Keratinocyte (primary cell): ENCODE data around the gene SFRP4. TPM values are rescaled to one million over a fixed set of nuclear protein-coding genes. Genes with fewer than 3 reads are reported as not detected.

Experiments
- DNase-seq: peaks from one replicate; pipeline ENCODE4 v3.0.0-alpha.2; 2011; ENCODE audit warnings: low read depth, missing footprints, low spot score
- FAIRE-seq: peaks from 2 replicates; lab custom pipeline; 2011; peaks lifted over from hg19 to GRCh38; lab: Jason Lieb, UNC
- H2AFZ ChIP-seq: 2 replicates; pipeline ENCODE4 v1.6.0; 2012; ENCODE audit warnings: low read length, control low read depth, inconsistent platforms; ENCODE audit not compliant: control insufficient read depth
- H3K27ac ChIP-seq: 2 replicates; pipeline ENCODE4 v1.5.1; 2011; ENCODE audit warnings: low read length; ENCODE audit not compliant: control insufficient read depth, insufficient read depth
- H3K27me3 ChIP-seq: 3 replicates; pipeline ENCODE4 v1.6.0; 2011; ENCODE audit warnings: low read length; ENCODE audit not compliant: control insufficient read depth, insufficient read depth; ENCODE audit errors: extremely low read depth
- H3K36me3 ChIP-seq, 2 experiments: 2 replicates in 1 of 2; 3 replicates in 1 of 2; pipeline ENCODE4 v1.5.1; 2011; ENCODE audit warnings: low read length in 2 of 2, mild to moderate bottlenecking in 1 of 2; ENCODE audit not compliant: control insufficient read depth in 2 of 2, insufficient read depth in 2 of 2; ENCODE audit errors: extremely low read depth in 1 of 2
- H3K4me1 ChIP-seq: 3 replicates; pipeline ENCODE4 v1.5.1; 2011; ENCODE audit warnings: low read length; ENCODE audit not compliant: control insufficient read depth, insufficient read depth; ENCODE audit errors: extremely low read depth
- H3K4me2 ChIP-seq: 3 replicates; pipeline ENCODE4 v1.6.0; 2011; ENCODE audit warnings: low read depth, low read length; ENCODE audit not compliant: control insufficient read depth, insufficient read depth; ENCODE audit errors: extremely low read depth
- H3K4me3 ChIP-seq, 3 experiments: fragments of 200-600 bp in 1 of 3; sonication (generic) in 1 of 3; 2 replicates in 2 of 3; 3 replicates in 1 of 3; pipeline ENCODE4 v1.5.1; 2011 to 2016; ENCODE audit warnings: low read length in 3 of 3, mild to moderate bottlenecking in 3 of 3, control low read depth in 2 of 3, inconsistent platforms in 1 of 3, low read depth in 1 of 3, mixed read lengths in 1 of 3, mixed run types in 1 of 3, moderate library complexity in 1 of 3; ENCODE audit not compliant: control insufficient read depth in 2 of 3, insufficient read depth in 2 of 3; ENCODE audit errors: extremely low read depth in 1 of 3
- H3K79me2 ChIP-seq: 2 replicates; pipeline ENCODE4 v1.6.0; 2012; ENCODE audit warnings: low read length; ENCODE audit not compliant: control insufficient read depth, insufficient read depth
- H3K9ac ChIP-seq: 3 replicates; pipeline ENCODE4 v1.6.0; 2011; ENCODE audit warnings: low read length; ENCODE audit not compliant: control insufficient read depth, insufficient read depth; ENCODE audit errors: extremely low read depth
- H3K9me1 ChIP-seq: 3 replicates; pipeline ENCODE4 v1.6.0; 2011; ENCODE audit warnings: low read length; ENCODE audit not compliant: control insufficient read depth, insufficient read depth; ENCODE audit errors: extremely low read depth
- H3K9me3 ChIP-seq: 2 replicates; pipeline ENCODE4 v1.5.1; 2012; ENCODE audit warnings: low read depth, low read length; ENCODE audit not compliant: control insufficient read depth
- H4K20me1 ChIP-seq: 3 replicates; pipeline ENCODE4 v1.6.0; 2011; ENCODE audit warnings: low read length; ENCODE audit not compliant: control insufficient read depth, insufficient read depth; ENCODE audit errors: extremely low read depth
- CTCF ChIP-seq, 3 experiments: IDR thresholded peaks in 1 of 3; conservative IDR thresholded peaks in 1 of 3; optimal IDR thresholded peaks in 1 of 3; 2 replicates in 2 of 3; 3 replicates in 1 of 3; pipeline versions ENCODE3 to v1.5.1; 2011; ENCODE audit warnings: low read length in 3 of 3, mild to moderate bottlenecking in 3 of 3, moderate library complexity in 2 of 3, control low read depth in 1 of 3, inconsistent platforms in 1 of 3; ENCODE audit not compliant: insufficient read depth in 2 of 3; ENCODE audit errors: extremely low read depth in 1 of 3
- EZH2 ChIP-seq: IDR thresholded peaks from one replicate; pipeline ENCODE4 v1.6.1; 2012; ENCODE audit warnings: inconsistent platforms, mild to moderate bottlenecking, low read length, moderate library complexity
- dilution Hi-C: fragments of 300-500 bp; cut with MboI; formaldehyde crosslinking; loops from one replicate; pipeline ENCODE4 v1.7.0; 2020; ENCODE audit warnings: low sequenced_read_pairs; ENCODE audit not compliant: extremely low pct_ligation_motif_present
- polyA plus RNA-seq, 5 experiments: library from polyadenylated mRNA; depleted of rRNA in 3 of 5; stranded (reverse) in 3 of 5; stranded (forward) in 1 of 5; unstranded in 1 of 5; fragments of >200 nt; gene quantifications; 1 replicate in 1 of 5; 2 replicates in 3 of 5; 3 replicates in 1 of 5; pipeline versions ENCODE4 v1.2.1 to v1.2.3, GENCODE V29; 2011 to 2012; ENCODE audit warnings: missing spikeins in 2 of 5, low read depth in 1 of 5, low replicate concordance in 1 of 5

SFRP4 gene
- polyA plus RNA-seq, 1 donor (not counting 4 experiments of a cell fraction or from before 2014, with no cell fraction given), result not detected

GRCh38 chr7:37945336-37945735 is 28.7 kb upstream of the SFRP4 start:
- no peaks in the 10 kb centered on the region for H3K9me1 ChIP-seq
- no peak overlapping the region for H3K4me3 ChIP-seq
- H3K4me1 ChIP-seq, result no peaks in the 10 kb centered on the region
- no peaks in the 10 kb centered on the region for H3K36me3 ChIP-seq
- no peaks in the 10 kb centered on the region for H3K9me3 ChIP-seq
- H3K9ac ChIP-seq, result no peak overlapping the region
- no peak for DNase-seq
- H3K27me3 ChIP-seq, result no peaks in the 10 kb centered on the region
- FAIRE-seq, result no peak
- no peaks in the 10 kb centered on the region for H3K79me2 ChIP-seq
- dilution Hi-C loops, result no loop called here
- no peaks in the 10 kb centered on the region for H4K20me1 ChIP-seq
- H3K27ac ChIP-seq, result no peak overlapping the region
- TF ChIP-seq EZH2 (no peak), CTCF (optimal IDR thresholded peaks at IDR 0.05 in 1 of 3, IDR thresholded peaks at IDR 0.05 in 1 of 3, conservative IDR thresholded peaks at IDR 0.05 in 1 of 3; ENCODE audit: extremely low read depth in 1 of 3, insufficient read depth in 2 of 3, low read length in 3 of 3) (no peak)
- no peak overlapping the region for H3K4me2 ChIP-seq
- H2AFZ ChIP-seq, result no peak overlapping the region

GRCh38 chr7:37944737-37945054 is 28.1 kb upstream of the SFRP4 start:
- no peak for TF ChIP-seq CTCF (optimal IDR thresholded peaks at IDR 0.05 in 1 of 3, IDR thresholded peaks at IDR 0.05 in 1 of 3, conservative IDR thresholded peaks at IDR 0.05 in 1 of 3; ENCODE audit: extremely low read depth in 1 of 3, insufficient read depth in 2 of 3, low read length in 3 of 3)
- no peak for TF ChIP-seq EZH2
- Histone ChIP-seq H3K9me3 (no peaks in the 10 kb centered on the region), H2AFZ (no peak overlapping the region), H3K4me2 (no peak overlapping the region), H3K27me3 (no peaks in the 10 kb centered on the region), H3K27ac (no peak overlapping the region), H3K9me1 (no peaks in the 10 kb centered on the region), H3K9ac (no peak overlapping the region), H3K4me1 (no peaks in the 10 kb centered on the region), H3K4me3 (no peak overlapping the region), H3K79me2 (no peaks in the 10 kb centered on the region), H4K20me1 (no peaks in the 10 kb centered on the region), H3K36me3 (no peaks in the 10 kb centered on the region)
- no peak for FAIRE-seq
- dilution Hi-C loops, result no loop called here
- DNase-seq, result no peak
